ENCODE measurements around the gene ACYP1. TPM values are rescaled to one million over a fixed set of nuclear protein-coding genes. Genes with fewer than 3 reads are reported as not detected.

Gene ACYP1
- total RNA-seq, 4 donors from 2014 or later = 4.2 to 24.3 (median 9.9) TPM

DNA sequence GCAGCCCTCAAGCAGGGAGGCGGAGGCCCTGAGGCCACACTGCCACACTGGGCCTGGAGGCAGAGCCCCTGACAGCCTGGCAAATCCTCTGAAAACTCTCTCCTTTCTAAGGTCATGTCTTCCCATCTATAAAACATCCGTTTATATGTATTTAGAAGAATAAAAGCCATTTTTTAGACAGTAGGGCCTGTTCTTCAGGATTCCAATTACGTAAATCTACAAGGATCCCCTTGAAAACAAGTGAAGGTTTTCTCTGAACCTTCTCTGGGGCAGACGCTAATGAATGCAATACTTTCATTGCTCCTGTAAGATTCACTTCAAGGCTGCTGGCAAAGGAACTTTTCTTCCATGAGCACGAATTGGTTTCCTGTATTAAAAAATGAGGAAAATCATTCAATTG is 48.3 kb downstream of the ACYP1 start:
- no peak overlapping the region for H3K4me3 ChIP-seq
- H3K9me3 ChIP-seq = no peaks in the 10 kb centered on the region
- H3K36me3 ChIP-seq = peaks cover 9 to 83% (median 23%) of the 10 kb centered on the region in 3 donors
- H3K27me3 ChIP-seq = no peaks in the 10 kb centered on the region
- H3K4me1 ChIP-seq = peaks cover 0 to 20% (median 5%) of the 10 kb centered on the region in 4 donors
- TF ChIP-seq, protein P1, sequence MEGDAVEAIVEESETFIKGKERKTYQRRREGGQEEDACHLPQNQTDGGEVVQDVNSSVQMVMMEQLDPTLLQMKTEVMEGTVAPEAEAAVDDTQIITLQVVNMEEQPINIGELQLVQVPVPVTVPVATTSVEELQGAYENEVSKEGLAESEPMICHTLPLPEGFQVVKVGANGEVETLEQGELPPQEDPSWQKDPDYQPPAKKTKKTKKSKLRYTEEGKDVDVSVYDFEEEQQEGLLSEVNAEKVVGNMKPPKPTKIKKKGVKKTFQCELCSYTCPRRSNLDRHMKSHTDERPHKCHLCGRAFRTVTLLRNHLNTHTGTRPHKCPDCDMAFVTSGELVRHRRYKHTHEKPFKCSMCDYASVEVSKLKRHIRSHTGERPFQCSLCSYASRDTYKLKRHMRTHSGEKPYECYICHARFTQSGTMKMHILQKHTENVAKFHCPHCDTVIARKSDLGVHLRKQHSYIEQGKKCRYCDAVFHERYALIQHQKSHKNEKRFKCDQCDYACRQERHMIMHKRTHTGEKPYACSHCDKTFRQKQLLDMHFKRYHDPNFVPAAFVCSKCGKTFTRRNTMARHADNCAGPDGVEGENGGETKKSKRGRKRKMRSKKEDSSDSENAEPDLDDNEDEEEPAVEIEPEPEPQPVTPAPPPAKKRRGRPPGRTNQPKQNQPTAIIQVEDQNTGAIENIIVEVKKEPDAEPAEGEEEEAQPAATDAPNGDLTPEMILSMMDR (IDR thresholded peaks at IDR 0.05) = no peak
- TF ChIP-seq POLR2A (IDR thresholded peaks at IDR 0.05) (no peak), EP300 (IDR thresholded peaks at IDR 0.05) (no peak)
- peak overlapping the region in 1 of 4 donors; percentile 43 for H3K27ac ChIP-seq
- 57 to 65% methylated on average over 5 of the region's 5 CpGs for WGBS, 2 donors
- no peak for DNase-seq (ENCODE audit: low spot score in 2 of 2)

DNA sequence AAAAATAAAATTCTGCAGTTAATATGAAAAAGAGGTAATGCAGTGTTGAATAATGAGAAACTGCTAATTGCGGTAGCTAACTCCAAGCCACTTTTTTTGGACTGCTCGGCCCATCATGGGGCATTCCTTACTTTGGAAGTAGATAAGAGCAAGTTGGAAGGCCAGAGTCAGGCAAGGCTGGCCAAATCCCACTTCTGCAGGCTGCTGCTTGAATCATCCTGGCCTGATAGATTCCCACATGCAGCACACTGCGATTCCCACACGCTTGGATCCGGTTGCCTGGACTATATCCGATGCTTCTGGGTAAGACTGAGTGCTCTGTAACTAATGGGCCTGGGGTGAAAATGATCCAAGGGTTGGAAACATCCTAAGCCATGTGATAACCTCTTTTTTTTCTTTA is 50.5 kb downstream of the ACYP1 start:
- TF ChIP-seq, protein P1 (IDR thresholded peaks at IDR 0.05) = no peak
- no peak for TF ChIP-seq EP300 (IDR thresholded peaks at IDR 0.05)
- TF ChIP-seq POLR2A (IDR thresholded peaks at IDR 0.05) = no peak
- Histone ChIP-seq H3K27me3 (no peaks in the 10 kb centered on the region), H3K4me1 (peaks cover 0 to 20% (median 6%) of the 10 kb centered on the region in 4 donors), H3K27ac (peak overlapping the region in 1 of 4 donors; percentile 43), H3K9me3 (no peaks in the 10 kb centered on the region), H3K36me3 (peaks cover 7 to 83% (median 20%) of the 10 kb centered on the region in 3 donors), H3K4me3 (no peak overlapping the region)
- no peak for DNase-seq (ENCODE audit: low spot score in 2 of 2)
- WGBS, 2 donors = 85 to 90% methylated on average over 6 of the region's 6 CpGs

DNA sequence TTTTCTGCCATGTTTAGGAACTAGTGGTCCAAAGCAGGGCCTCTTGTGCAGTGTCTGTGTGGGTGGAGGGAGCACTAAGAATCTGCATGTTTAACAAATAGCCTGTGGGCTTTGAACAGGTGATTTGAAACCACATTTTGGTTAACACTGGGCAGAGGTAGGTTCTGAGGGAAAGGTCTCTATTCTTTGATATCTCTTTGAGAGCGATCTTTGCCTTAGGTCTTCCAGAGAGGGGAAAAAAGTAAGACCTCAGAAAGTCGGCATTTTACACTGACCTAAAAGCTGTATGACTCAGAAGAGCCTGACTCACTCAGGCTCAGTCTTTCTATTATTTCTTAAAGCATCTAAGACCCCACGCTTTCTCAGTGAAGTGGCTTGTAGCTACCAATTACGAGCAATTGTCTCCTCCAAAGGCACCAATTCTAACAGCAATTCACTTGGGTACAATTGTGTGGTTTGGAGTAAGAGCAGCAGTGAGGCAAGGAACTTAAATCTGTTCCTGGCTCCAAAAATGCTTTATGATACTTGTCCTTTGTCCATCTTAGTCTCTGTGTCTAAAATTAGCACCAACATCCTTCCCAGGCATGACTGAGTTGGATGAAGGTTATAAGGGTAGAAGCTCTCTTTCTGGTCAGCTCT is 52.3 kb downstream of the ACYP1 start:
- Histone ChIP-seq H3K4me1 (peaks cover 0 to 20% (median 6%) of the 10 kb centered on the region in 4 donors), H3K4me3 (no peak overlapping the region), H3K36me3 (peaks cover 0 to 83% (median 16%) of the 10 kb centered on the region in 3 donors), H3K27me3 (no peaks in the 10 kb centered on the region), H3K27ac (peak overlapping the region in 3 of 4 donors; percentile 43 to 80 (median 59)), H3K9me3 (no peaks in the 10 kb centered on the region)
- TF ChIP-seq, protein P1 (IDR thresholded peaks at IDR 0.05) = no peak
- peak in 1 of 2 donors; percentile 39 for TF ChIP-seq EP300 (IDR thresholded peaks at IDR 0.05)
- WGBS, 2 donors = 29 to 31% methylated on average over 4 of the region's 4 CpGs
- DNase-seq (ENCODE audit: low spot score in 2 of 2) = no peak

DNA sequence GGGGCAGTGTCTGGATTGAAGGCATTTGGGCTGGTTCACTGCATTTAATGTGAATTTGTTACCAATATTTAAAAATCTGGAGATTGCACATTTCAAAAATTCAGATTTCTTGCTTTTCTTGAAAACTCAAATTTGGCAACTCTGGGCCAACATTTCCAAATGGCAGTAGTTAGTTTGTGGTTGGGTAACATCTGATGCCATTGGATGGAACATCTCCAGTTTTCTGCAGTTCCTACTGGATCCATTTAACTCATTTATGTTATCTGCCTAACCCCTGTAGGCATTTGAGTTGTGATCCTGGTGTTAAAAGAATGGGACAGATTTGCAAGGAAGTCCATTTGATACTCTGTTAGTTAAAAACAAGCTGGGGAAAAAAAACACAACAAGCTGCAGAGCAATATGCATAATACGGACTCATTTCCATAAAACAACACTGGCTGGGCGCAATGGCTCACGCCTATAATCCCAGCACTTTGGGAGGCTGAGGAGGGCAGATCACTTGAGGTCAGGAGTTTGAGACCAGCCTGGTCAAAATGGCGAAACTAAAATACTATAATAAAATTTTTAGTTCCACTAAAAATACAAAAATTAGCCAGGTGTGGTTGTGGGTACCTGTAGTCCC is 53.2 kb downstream of the ACYP1 start:
- no peaks in the 10 kb centered on the region for H3K27me3 ChIP-seq
- WGBS, 2 donors = 82 to 91% methylated on average over 4 of the region's 4 CpGs
- peaks cover 0 to 22% (median 6%) of the 10 kb centered on the region in 4 donors for H3K4me1 ChIP-seq
- peak overlapping the region in 2 of 4 donors; percentile 59 to 80 for H3K27ac ChIP-seq
- no peaks in the 10 kb centered on the region for H3K9me3 ChIP-seq
- peaks cover 0 to 83% (median 16%) of the 10 kb centered on the region in 3 donors for H3K36me3 ChIP-seq
- no peak overlapping the region for H3K4me3 ChIP-seq
- TF ChIP-seq POLR2A (IDR thresholded peaks at IDR 0.05) (no peak), EP300 (IDR thresholded peaks at IDR 0.05) (no peak)
- TF ChIP-seq, protein P1 (IDR thresholded peaks at IDR 0.05) = no peak
- DNase-seq (ENCODE audit: low spot score in 2 of 2) = no peak

DNA sequence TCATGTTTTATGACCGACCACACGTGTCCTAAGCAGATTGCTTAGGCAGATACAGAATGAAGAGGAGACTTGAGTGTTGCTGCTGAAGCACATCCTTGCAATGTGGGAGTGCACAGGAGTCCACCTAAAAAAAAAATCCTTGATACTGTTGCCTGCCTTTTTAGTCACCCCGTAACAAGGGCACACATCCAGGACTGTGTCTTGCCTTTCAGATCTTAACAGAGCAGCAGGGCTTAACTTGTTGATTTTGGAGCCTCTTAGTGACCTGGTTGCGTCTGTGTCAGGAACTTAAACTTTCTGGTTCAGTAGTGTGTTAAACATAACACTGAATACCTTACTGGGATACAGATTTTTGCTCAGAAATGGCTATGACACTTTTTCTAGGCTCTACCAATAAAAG is 54.6 kb downstream of the ACYP1 start:
- no peak overlapping the region for H3K4me3 ChIP-seq
- H3K27me3 ChIP-seq = no peaks in the 10 kb centered on the region
- H3K27ac ChIP-seq = no peak overlapping the region
- WGBS, 2 donors = 71 to 80% methylated on average over 4 of the region's 4 CpGs
- peaks cover 0 to 77% (median 12%) of the 10 kb centered on the region in 3 donors for H3K36me3 ChIP-seq
- DNase-seq (ENCODE audit: low spot score in 2 of 2) = no peak
- peaks cover 0 to 36% (median 7%) of the 10 kb centered on the region in 4 donors for H3K4me1 ChIP-seq
- H3K9me3 ChIP-seq = no peaks in the 10 kb centered on the region
- no peak for TF ChIP-seq EP300 (IDR thresholded peaks at IDR 0.05)

All from tibial nerve (tissue), 4 donors.